HFFc6 (cell line): ENCODE data around the gene AEBP2. TPM values are rescaled to one million over a fixed set of nuclear protein-coding genes. Genes with fewer than 3 reads are reported as not detected.

Experiments used
- DNase-seq: peaks from one replicate; pipeline ENCODE4 v3.0.0-alpha.2; 2018
- H3K27ac Mint-ChIP-seq: 2 replicates; pipeline ENCODE4 v1.8.0; 2020; ENCODE audit warnings: mild to moderate bottlenecking, mixed read lengths
- H3K27me3 Mint-ChIP-seq: 2 replicates; pipeline ENCODE4 v1.8.0; 2021; ENCODE audit warnings: mild to moderate bottlenecking, moderate library complexity, mixed read lengths; ENCODE audit not compliant: insufficient read depth
- H3K36me3 Mint-ChIP-seq: 2 replicates; pipeline ENCODE4 v1.8.0; 2021; ENCODE audit warnings: low read depth, mixed read lengths
- H3K4me1 Mint-ChIP-seq: 2 replicates; pipeline ENCODE4 v1.8.0; 2020; ENCODE audit warnings: low read depth, mixed read lengths
- H3K4me3 Mint-ChIP-seq: 2 replicates; pipeline ENCODE4 v1.8.0; 2020; ENCODE audit warnings: mild to moderate bottlenecking, moderate library complexity, mixed read lengths
- H3K9me3 Mint-ChIP-seq: 2 replicates; pipeline ENCODE4 v1.8.0; 2020; ENCODE audit warnings: mild to moderate bottlenecking, mixed read lengths
- total RNA-seq, 6 experiments: library from RNA; stranded (reverse); fragmentation: NEBNext Ultra II Directional; extraction: Animal tissue kit (Norgen Biotek cat#: 25700); gene quantifications; 2 replicates in 1 of 6; 3 replicates in 5 of 6; pipeline ENCODE4 v1.2.3, GENCODE V29; 2021
- TF ChIP-seq, protein P1 (sequence below): fragments of 200-600 bp; sonication (generic); IDR thresholded peaks from 2 replicates; pipeline ENCODE4 v1.5.0; 2021; ENCODE audit warnings: antibody characterized with exemption, mild to moderate bottlenecking

AEBP2 gene
- total RNA-seq, 6 experiments from 2014 or later, result 36.8 to 43.4 (median 39.1) TPM

DNA sequence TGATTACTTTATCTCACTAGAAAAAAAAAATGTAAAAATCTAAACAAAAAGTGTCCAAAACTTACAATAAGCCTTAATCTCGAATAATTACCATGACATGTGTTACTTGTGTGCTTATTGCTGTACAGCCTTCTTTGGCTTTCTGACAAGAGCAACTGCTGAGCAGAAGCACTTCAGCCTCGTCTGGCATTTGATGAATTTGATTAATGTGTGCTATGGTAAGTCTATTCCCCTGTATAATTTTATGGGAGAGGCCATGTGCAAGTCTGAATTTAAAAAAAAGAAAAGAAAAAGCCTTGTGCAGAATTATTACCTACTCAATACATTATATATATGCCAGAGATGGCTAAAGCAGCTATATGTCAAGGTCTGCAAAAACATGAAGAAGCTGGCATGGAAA is 113.9 kb downstream of the AEBP2 start:
- DNase-seq, result no peak
- TF ChIP-seq, protein P1, sequence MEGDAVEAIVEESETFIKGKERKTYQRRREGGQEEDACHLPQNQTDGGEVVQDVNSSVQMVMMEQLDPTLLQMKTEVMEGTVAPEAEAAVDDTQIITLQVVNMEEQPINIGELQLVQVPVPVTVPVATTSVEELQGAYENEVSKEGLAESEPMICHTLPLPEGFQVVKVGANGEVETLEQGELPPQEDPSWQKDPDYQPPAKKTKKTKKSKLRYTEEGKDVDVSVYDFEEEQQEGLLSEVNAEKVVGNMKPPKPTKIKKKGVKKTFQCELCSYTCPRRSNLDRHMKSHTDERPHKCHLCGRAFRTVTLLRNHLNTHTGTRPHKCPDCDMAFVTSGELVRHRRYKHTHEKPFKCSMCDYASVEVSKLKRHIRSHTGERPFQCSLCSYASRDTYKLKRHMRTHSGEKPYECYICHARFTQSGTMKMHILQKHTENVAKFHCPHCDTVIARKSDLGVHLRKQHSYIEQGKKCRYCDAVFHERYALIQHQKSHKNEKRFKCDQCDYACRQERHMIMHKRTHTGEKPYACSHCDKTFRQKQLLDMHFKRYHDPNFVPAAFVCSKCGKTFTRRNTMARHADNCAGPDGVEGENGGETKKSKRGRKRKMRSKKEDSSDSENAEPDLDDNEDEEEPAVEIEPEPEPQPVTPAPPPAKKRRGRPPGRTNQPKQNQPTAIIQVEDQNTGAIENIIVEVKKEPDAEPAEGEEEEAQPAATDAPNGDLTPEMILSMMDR, result no peak
- H3K4me3 Mint-ChIP-seq, result no peak overlapping the region
- peaks cover 22% of the 10 kb centered on the region for H3K4me1 Mint-ChIP-seq
- H3K36me3 Mint-ChIP-seq, result no peaks in the 10 kb centered on the region
- no peaks in the 10 kb centered on the region for H3K9me3 Mint-ChIP-seq
- no peak overlapping the region for H3K27ac Mint-ChIP-seq
- H3K27me3 Mint-ChIP-seq, result no peaks in the 10 kb centered on the region

DNA sequence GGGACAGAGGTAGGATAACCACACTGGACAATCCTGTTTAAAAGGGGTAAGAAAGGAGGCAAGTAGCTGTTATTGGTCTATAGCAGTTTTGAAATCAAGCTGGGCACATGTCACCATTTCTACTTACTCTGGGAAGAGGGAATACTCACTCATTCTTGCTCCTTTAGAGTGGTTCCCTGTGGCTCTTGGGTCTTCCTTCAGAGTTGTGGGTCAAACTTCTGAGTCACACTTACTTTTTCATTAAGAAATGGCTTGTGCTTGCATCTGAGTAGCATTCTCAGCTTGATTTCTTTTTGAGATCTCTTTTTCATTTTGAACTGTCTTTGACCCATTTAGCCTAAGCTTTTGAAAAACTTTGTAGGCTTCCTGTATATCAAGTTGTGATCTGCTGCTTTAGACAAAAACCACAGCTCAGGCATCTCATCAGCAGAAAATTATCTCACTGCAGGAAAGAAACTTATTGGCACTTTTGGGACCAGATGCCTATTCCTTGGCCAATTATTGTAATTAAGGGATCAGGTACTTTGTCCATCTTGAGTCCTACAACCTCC is 122.2 kb downstream of the AEBP2 start:
- Mint-ChIP-seq H3K4me1 (peaks cover 7% of the 10 kb centered on the region; the same call in 1 of the 2 replicates), H3K27ac (no peak overlapping the region)
- no peak for DNase-seq

More for the DNA sequence above, 122.2 kb downstream of the AEBP2 start:
- TF ChIP-seq, protein P1, result no peak
- H3K36me3 Mint-ChIP-seq, result no peaks in the 10 kb centered on the region
- no peaks in the 10 kb centered on the region for H3K9me3 Mint-ChIP-seq
- H3K27me3 Mint-ChIP-seq, result no peaks in the 10 kb centered on the region
- no peak overlapping the region for H3K4me3 Mint-ChIP-seq
